C4-2B (cell line): ENCODE results near the gene SEMA3F.

ENCODE experiments used
- CTCF ChIP-seq: fragments of 450-650 bp; conservative IDR thresholded peaks from 2 replicates; pipeline ENCODE4 v1.5.1; 2017; ENCODE audit warnings: mild to moderate bottlenecking
- ZFX ChIP-seq: fragments of 450-650 bp; IDR thresholded peaks from 2 replicates; pipeline ENCODE4 v1.6.1; 2017

GRCh38 chr3:50226888-50227389, 71.8 kb downstream of the SEMA3F start:
- TF ChIP-seq CTCF (no peak), ZFX (no peak; the same call in 1 of the 2 replicates)
